ENCODE data around the gene TMEM33. TPM values are rescaled to one million over a fixed set of nuclear protein-coding genes. Genes with fewer than 3 reads are reported as not detected.
A peak's percentile ranks its signal among the peaks of the same experiment; 100 is the strongest.

The TMEM33 gene
- total RNA-seq, 8 experiments from 2014 or later: 36.4 to 71.9 (median 51.5) TPM

- Histone ChIP-seq H3K4me3 (no peak overlapping the region), H3K27ac (no peak overlapping the region), H3K4me1 (replicated peaks in 1 of 2) (peaks cover 0 to 2% of the 10 kb centered on the region in 2 donors)
- WGBS, 10 experiments: 33 to 100% (median 75%) methylated on average over 1 to 3 of the region's 3 CpGs
- in situ Hi-C loops (cut with MboI; ENCODE audit: low pct_unique_long_range_greater_than_20kb in 2 of 9, low sequenced_read_pairs in 9 of 9, unreplicated experiment in 9 of 9): no loop called here
- peak in 1 of 8 experiments; percentile 26 for ATAC-seq (replicated peaks in 6 of 8)
Measured at GRCh38 chr4:41949531-41949930, 14.3 kb downstream of the TMEM33 start.

- in situ Hi-C loops (cut with MboI; ENCODE audit: low pct_unique_long_range_greater_than_20kb in 2 of 9, low sequenced_read_pairs in 9 of 9, unreplicated experiment in 9 of 9): no loop called here
- Histone ChIP-seq H3K4me3 (no peak overlapping the region), H3K4me1 (replicated peaks in 1 of 2) (peaks cover 0 to 21% of the 10 kb centered on the region in 2 donors), H3K27ac (no peak overlapping the region)
- ATAC-seq (replicated peaks in 6 of 8): no peak
- WGBS, 10 experiments: 29 to 87% (median 48%) methylated on average over 1 of the region's 1 CpG; no CpG with 5 or more reads in 4 of the 10 experiments
Measured at GRCh38 chr4:41957634-41958033, 22.4 kb downstream of the TMEM33 start.

- H3K27ac ChIP-seq: no peak overlapping the region
- no peak for ATAC-seq (replicated peaks in 6 of 8)
- 97 to 100% methylated on average over 2 to 4 of the region's 4 CpGs; no CpG with 5 or more reads in 8 of the 10 experiments for WGBS, 10 experiments
- in situ Hi-C loops (cut with MboI; ENCODE audit: low pct_unique_long_range_greater_than_20kb in 2 of 9, low sequenced_read_pairs in 9 of 9, unreplicated experiment in 9 of 9): no loop called here
- H3K4me1 ChIP-seq (replicated peaks in 1 of 2): peaks cover 0 to 21% of the 10 kb centered on the region in 2 donors
- H3K4me3 ChIP-seq: no peak overlapping the region
Measured at GRCh38 chr4:41963105-41963504, 27.9 kb downstream of the TMEM33 start.

DNA sequence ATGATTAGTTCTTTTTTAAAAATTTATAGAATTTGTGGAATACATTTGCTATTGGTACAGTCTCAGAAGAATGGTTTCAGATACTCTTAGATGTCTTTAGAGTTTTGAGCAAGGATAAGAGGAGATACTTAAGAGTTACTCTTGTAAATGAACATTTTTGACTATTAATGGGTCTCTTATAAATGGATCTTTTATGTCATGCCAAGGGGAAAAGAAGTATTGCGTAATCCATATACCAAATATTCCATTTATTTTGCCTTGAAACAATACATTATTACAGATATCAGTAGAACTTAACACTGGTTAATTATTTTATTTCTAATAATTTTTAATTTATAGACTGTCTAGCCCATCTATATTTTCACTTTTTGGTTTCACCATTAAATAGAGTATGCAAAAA is 29.2 kb downstream of the TMEM33 start:
- Histone ChIP-seq H3K27ac (no peak overlapping the region), H3K4me1 (replicated peaks in 1 of 2) (peaks cover 0 to 14% of the 10 kb centered on the region in 2 donors), H3K4me3 (no peak overlapping the region)
- in situ Hi-C loops (cut with MboI; ENCODE audit: low pct_unique_long_range_greater_than_20kb in 2 of 9, low sequenced_read_pairs in 9 of 9, unreplicated experiment in 9 of 9): no loop called here
- 78 to 100% (median 100%) methylated on average over 1 of the region's 1 CpG for WGBS, 10 experiments
- no peak for ATAC-seq (replicated peaks in 6 of 8)

DNA sequence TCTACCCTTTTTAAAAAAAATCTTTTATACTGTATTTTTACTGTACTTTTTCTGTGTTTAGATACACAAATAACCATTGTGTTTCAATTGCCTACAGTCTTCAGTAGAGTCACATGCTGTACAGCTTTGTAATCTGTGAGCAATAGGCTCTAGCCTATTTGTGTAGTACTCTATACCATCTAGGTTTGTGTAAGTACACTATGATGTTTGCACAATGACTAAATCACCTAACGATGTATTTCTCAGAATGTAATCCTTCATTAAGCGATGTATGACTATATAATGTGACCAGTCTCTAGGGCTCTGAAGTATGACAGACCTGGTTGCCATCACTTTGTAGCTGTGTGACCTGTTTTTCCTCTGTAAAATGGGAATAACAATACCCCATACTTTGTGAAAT is 32.2 kb downstream of the TMEM33 start:
- WGBS, 10 experiments: 90 to 100% (median 95%) methylated on average over 1 to 2 of the region's 2 CpGs; no CpG with 5 or more reads in 3 of the 10 experiments
- no peaks in the 10 kb centered on the region for H3K4me1 ChIP-seq (replicated peaks in 1 of 2)
- in situ Hi-C loops (cut with MboI; ENCODE audit: low pct_unique_long_range_greater_than_20kb in 2 of 9, low sequenced_read_pairs in 9 of 9, unreplicated experiment in 9 of 9): no loop called here
- ATAC-seq (replicated peaks in 6 of 8): no peak
- no peak overlapping the region for H3K4me3 ChIP-seq
- no peak overlapping the region for H3K27ac ChIP-seq

- Histone ChIP-seq H3K4me3 (no peak overlapping the region), H3K27ac (no peak overlapping the region), H3K4me1 (replicated peaks in 1 of 2) (no peaks in the 10 kb centered on the region)
- no peak for ATAC-seq (replicated peaks in 6 of 8)
- in situ Hi-C loops (cut with MboI; ENCODE audit: low pct_unique_long_range_greater_than_20kb in 2 of 9, low sequenced_read_pairs in 9 of 9, unreplicated experiment in 9 of 9): no loop called here
Measured at GRCh38 chr4:41969671-41970070, 34.4 kb downstream of the TMEM33 start.

DNA sequence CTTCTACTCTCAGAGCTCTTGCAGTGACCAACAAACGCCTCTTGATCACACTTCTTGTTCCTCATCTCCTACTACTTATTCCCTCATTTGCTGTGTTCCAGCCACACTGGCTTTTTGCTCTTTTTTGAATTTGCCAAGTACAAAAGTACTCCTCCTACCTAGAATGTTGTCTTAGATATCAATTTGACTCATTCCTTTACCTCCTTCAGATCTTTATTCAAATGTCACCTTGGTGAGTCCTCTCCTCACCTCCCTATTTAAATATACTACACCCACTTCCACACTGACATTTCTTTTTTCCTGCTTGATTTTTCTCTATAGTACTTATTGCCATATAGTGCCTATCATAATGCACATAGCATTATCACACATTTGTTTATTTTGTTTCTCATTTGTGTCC is 40.1 kb downstream of the TMEM33 start:
- no peak for ATAC-seq (replicated peaks in 6 of 8)
- Histone ChIP-seq H3K27ac (no peak overlapping the region), H3K4me3 (no peak overlapping the region), H3K4me1 (replicated peaks in 1 of 2) (no peaks in the 10 kb centered on the region)
- 0 to 100% (median 76%) methylated on average over 1 of the region's 1 CpG; no CpG with 5 or more reads in 4 of the 10 experiments for WGBS, 10 experiments
- in situ Hi-C loops (cut with MboI; ENCODE audit: low pct_unique_long_range_greater_than_20kb in 2 of 9, low sequenced_read_pairs in 9 of 9, unreplicated experiment in 9 of 9): no loop called here

DNA sequence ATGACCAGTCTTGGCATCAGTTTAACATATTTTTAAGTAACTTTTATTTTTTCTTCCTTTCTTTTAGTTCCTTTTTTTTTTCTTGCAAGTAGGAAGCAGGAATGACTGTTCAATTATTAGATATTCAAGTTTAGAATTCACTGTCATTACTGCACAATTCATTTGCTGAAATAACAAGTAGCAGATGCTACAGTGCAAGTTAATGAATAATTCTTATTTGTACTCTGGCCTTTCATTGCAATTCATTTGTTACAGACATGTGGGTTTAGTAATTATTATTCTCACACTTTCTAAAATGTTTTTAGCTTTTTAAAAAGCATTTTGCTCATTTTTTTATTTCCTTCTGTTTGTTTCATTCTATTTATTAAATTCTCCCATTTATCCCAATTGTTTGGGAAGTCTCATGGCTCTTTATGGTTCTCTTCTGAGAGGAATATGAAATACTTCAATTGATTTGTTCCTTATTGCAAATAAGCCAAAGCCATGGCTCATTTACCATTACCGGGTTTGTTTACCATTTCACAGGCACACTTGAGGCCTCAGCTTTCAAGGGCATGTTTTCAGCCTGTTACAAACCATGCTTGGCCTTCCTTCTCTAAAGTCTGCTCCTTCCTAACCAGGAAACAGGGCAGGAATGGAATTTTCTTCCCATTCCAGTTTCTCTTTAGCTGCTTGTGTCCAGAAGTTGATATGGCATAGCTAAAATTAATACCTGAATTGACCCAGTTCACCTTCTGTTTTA is 41.7 kb downstream of the TMEM33 start:
- Histone ChIP-seq H3K27ac (no peak overlapping the region), H3K4me3 (no peak overlapping the region), H3K4me1 (replicated peaks in 1 of 2) (no peaks in the 10 kb centered on the region)
- in situ Hi-C loops (cut with MboI; ENCODE audit: low pct_unique_long_range_greater_than_20kb in 2 of 9, low sequenced_read_pairs in 9 of 9, unreplicated experiment in 9 of 9): no loop called here
- WGBS, 10 experiments: 45 to 91% (median 73%) methylated on average over 1 of the region's 1 CpG
- no peak for ATAC-seq (replicated peaks in 6 of 8)

DNA sequence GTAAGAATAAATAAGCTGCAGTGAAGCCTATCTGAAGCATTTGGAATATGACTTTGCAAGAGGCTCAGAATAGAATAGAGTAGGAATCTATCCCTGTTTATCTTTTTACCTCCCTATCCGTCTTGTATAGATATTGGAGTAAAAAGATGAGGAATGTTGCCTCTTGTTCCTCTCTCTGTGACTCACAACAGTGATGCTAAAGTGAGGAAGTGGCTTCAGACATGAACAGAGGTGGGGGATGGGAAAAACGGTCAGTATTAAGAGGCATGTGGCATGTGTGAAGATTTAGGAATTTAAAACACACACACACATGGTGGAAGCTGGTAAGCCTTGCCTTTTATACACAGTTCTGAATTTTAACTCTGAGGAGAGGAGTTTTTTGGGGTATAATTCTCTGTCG is 42.5 kb downstream of the TMEM33 start:
- in situ Hi-C loops (cut with MboI; ENCODE audit: low pct_unique_long_range_greater_than_20kb in 2 of 9, low sequenced_read_pairs in 9 of 9, unreplicated experiment in 9 of 9): no loop called here
- 27 to 100% (median 50%) methylated on average over 1 to 3 of the region's 3 CpGs; no CpG with 5 or more reads in 1 of the 10 experiments for WGBS, 10 experiments
- Histone ChIP-seq H3K4me1 (replicated peaks in 1 of 2) (no peaks in the 10 kb centered on the region), H3K27ac (no peak overlapping the region), H3K4me3 (no peak overlapping the region)
- no peak for ATAC-seq (replicated peaks in 6 of 8)

- 73 to 100% (median 92%) methylated on average over 3 to 10 of the region's 12 CpGs; no CpG with 5 or more reads in 3 of the 10 experiments for WGBS, 10 experiments
- Histone ChIP-seq H3K27ac (no peak within 1 kb of the TSS), H3K4me1 (replicated peaks in 1 of 2) (no peaks in the 10 kb centered on the region), H3K4me3 (no peak within 1 kb of the TSS)
- in situ Hi-C loops (cut with MboI; ENCODE audit: low pct_unique_long_range_greater_than_20kb in 2 of 9, low sequenced_read_pairs in 9 of 9, unreplicated experiment in 9 of 9): no loop called here
- no peak for ATAC-seq (replicated peaks in 6 of 8)
Measured at GRCh38 chr4:41981456-41981855, 46.2 kb downstream of the TMEM33 start, which contains the start of gene DCAF4L1. Gene DCAF4L1, plus strand, starts transcription at chr4:41981756. Its CDS starts 37 bp downstream, at chr4:41981793.

GRCh38 chr4:41982716-41983115 is 47.5 kb downstream of the TMEM33 start:
- in situ Hi-C loops (cut with MboI; ENCODE audit: low pct_unique_long_range_greater_than_20kb in 2 of 9, low sequenced_read_pairs in 9 of 9, unreplicated experiment in 9 of 9): no loop called here

DNA sequence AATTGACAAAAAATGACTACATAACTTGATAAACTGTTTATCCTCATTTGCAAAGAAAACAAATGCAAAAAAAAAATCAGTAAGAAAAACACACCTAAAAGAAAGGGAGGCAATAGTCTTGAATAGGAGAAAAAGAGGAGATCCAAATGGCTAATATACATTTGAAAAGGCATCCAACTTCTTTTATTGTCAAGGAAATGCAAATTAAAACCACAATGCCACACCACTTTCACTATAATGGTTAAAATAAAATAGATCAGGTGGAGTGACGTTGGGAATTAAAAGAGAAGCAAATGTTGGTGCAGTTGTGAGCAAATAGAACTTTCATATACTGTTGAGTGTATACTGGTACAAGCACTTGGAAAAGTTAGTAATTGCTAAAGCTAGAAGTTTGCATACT is 49.9 kb downstream of the TMEM33 start:
- H3K4me1 ChIP-seq (replicated peaks in 1 of 2): peaks cover 5 to 10% of the 10 kb centered on the region in 2 donors
- H3K27ac ChIP-seq: no peak overlapping the region
- 0 to 33% (median 0%) methylated on average over 1 of the region's 1 CpG; no CpG with 5 or more reads in 2 of the 10 experiments for WGBS, 10 experiments
- no peak for ATAC-seq (replicated peaks in 6 of 8)
- H3K4me3 ChIP-seq: no peak overlapping the region
- in situ Hi-C loops (cut with MboI; ENCODE audit: low pct_unique_long_range_greater_than_20kb in 2 of 9, low sequenced_read_pairs in 9 of 9, unreplicated experiment in 9 of 9): no loop called here

More at GRCh38 chr4:41982716-41983115, 47.5 kb downstream of the TMEM33 start:
- no peak for ATAC-seq (replicated peaks in 6 of 8)
- H3K4me1 ChIP-seq (replicated peaks in 1 of 2): no peaks in the 10 kb centered on the region
- no peak overlapping the region for H3K27ac ChIP-seq
- 61 to 94% (median 90%) methylated on average over 2 to 11 of the region's 22 CpGs; no CpG with 5 or more reads in 2 of the 10 experiments for WGBS, 10 experiments
- no peak overlapping the region for H3K4me3 ChIP-seq

DNA sequence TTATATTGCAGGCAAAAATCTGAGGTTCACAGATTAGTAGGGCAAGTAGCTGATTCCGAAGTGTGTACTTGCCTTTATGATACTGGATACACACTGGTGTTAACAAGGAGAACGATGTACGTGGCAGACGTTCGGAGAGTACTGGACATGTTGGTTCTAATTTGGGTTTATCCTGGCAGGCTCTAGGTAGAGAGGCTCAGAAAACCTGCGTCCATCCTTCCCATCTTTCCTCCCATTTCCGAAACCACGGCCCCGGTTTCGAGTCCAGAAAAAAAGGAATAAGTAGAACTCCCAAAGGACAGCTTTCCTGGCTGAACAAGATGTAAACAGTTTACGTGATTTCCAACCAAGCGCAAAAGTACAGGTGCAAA is 54.8 kb downstream of the TMEM33 start:
- Histone ChIP-seq H3K4me1 (replicated peaks in 1 of 2) (peaks cover 13 to 25% of the 10 kb centered on the region in 2 donors), H3K27ac (peak overlapping the region; percentile 86 to 97), H3K4me3 (peak overlapping the region; percentile 66 to 98 (median 81))
- in situ Hi-C loops (cut with MboI; ENCODE audit: low pct_unique_long_range_greater_than_20kb in 2 of 9, low sequenced_read_pairs in 9 of 9, unreplicated experiment in 9 of 9): no loop called here
- 0 to 4% (median 0%) methylated on average over 3 to 9 of the region's 12 CpGs; no CpG with 5 or more reads in 2 of the 10 experiments for WGBS, 10 experiments
- peak; percentile 12 to 46 (median 30) for ATAC-seq (replicated peaks in 6 of 8)

Measured in motor neuron (in vitro differentiated cells).